ENCODE results near the gene MOCS3.

The MOCS3 gene

DNA sequence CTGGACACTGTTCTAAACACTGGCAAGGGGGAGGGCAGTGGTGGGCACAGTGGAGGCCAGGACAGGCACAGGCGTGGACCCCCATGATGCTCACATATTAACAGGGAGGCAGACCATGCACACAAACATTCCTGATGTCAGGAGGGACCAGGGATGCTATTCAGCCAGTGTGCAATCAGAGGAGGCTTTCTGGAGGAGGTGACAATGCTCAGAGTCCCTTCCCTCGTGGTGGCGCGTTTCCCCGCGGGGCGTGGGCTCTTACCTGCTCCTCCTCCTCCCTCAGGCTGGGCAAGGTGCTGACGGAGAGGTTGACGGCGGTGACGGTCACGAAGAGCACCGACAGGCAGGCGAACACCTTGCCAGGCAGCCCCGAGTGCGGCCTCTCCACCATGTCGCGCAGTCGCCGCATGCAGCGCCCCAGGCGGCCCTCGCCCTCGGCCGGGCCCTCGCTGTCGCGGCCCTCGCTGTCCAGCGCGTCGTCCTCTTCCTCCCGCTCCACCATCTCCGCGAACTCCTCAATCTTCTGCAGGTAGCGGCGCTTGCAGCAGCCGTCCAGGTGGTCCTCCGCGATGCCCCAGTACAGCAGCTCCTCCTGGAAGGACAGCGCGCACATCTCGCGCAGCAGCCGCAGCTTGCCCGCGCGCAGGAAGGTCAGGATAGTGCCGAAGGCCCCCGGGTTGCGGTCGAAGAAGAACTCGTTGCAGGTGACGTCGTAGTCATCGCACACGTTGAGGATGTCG lies 50.9 kb downstream of the MOCS3 start:
- TF ChIP-seq, protein P1, sequence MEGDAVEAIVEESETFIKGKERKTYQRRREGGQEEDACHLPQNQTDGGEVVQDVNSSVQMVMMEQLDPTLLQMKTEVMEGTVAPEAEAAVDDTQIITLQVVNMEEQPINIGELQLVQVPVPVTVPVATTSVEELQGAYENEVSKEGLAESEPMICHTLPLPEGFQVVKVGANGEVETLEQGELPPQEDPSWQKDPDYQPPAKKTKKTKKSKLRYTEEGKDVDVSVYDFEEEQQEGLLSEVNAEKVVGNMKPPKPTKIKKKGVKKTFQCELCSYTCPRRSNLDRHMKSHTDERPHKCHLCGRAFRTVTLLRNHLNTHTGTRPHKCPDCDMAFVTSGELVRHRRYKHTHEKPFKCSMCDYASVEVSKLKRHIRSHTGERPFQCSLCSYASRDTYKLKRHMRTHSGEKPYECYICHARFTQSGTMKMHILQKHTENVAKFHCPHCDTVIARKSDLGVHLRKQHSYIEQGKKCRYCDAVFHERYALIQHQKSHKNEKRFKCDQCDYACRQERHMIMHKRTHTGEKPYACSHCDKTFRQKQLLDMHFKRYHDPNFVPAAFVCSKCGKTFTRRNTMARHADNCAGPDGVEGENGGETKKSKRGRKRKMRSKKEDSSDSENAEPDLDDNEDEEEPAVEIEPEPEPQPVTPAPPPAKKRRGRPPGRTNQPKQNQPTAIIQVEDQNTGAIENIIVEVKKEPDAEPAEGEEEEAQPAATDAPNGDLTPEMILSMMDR (IDR thresholded peaks at IDR 0.05): no peak

DNA sequence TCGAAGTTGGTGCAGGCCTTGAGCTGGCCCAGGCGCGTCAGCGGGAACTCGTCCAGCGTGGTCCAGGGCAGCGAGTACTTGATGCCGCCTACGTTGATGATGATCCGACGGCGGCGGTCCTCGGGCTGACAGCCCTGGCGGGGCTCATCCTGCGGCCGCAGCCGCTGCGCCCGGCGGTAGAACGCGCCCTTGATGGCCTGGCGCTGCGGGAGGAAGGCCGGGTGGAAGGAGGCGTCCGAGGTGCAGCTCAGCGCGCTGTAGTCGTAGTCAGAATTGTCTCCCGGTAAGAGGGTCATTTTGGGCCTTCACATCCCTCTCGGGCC lies 51.4 kb downstream of the MOCS3 start:
- Histone ChIP-seq H3K4me1 (ENCODE audit: control insufficient read depth in 1 of 2, insufficient read depth in 1 of 2, low read depth in 1 of 2, low read length in 1 of 2) (no peaks in the 10 kb centered on the region), H3K9me3 (no peaks in the 10 kb centered on the region), H3K4me3 (ENCODE audit: low read depth in 1 of 2, low read length in 1 of 2) (no peak overlapping the region), H3K36me3 (no peaks in the 10 kb centered on the region), H3K27ac (no peak overlapping the region), H3K27me3 (peaks cover 53% of the 10 kb centered on the region)
- TF ChIP-seq, protein P1 (IDR thresholded peaks at IDR 0.05): no peak

More for the DNA sequence above, 50.9 kb downstream of the MOCS3 start:
- Histone ChIP-seq H3K4me1 (ENCODE audit: control insufficient read depth in 1 of 2, insufficient read depth in 1 of 2, low read depth in 1 of 2, low read length in 1 of 2) (no peaks in the 10 kb centered on the region), H3K27ac (no peak overlapping the region), H3K36me3 (no peaks in the 10 kb centered on the region), H3K9me3 (no peaks in the 10 kb centered on the region), H3K4me3 (ENCODE audit: low read depth in 1 of 2, low read length in 1 of 2) (no peak overlapping the region), H3K27me3 (peaks cover 49% of the 10 kb centered on the region)

DNA sequence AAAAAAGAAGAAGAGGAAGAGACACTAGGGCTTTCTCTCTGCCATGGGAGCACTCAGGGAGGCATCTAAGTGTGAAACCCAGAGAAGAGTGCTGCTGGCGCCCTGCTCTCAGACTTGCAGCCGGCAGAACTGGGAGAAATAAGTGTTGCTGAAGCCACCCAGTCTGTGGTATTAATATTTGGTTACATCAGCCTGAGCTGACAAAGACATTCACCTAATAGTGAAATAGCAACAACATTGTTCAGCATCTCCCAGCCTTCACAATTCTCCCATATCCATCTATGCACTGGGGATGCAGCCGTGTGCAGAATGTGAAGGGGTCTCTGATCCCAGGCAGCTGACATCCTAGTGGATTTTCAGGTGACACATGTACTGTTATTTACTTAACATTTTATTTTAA lies 52.3 kb downstream of the MOCS3 start:
- Histone ChIP-seq H3K9me3 (no peaks in the 10 kb centered on the region), H3K4me3 (ENCODE audit: low read depth in 1 of 2, low read length in 1 of 2) (no peak overlapping the region), H3K27me3 (peaks cover 59% of the 10 kb centered on the region), H3K4me1 (ENCODE audit: control insufficient read depth in 1 of 2, insufficient read depth in 1 of 2, low read depth in 1 of 2, low read length in 1 of 2) (no peaks in the 10 kb centered on the region), H3K27ac (no peak overlapping the region), H3K36me3 (no peaks in the 10 kb centered on the region)
- TF ChIP-seq, protein P1 (IDR thresholded peaks at IDR 0.05): no peak

DNA sequence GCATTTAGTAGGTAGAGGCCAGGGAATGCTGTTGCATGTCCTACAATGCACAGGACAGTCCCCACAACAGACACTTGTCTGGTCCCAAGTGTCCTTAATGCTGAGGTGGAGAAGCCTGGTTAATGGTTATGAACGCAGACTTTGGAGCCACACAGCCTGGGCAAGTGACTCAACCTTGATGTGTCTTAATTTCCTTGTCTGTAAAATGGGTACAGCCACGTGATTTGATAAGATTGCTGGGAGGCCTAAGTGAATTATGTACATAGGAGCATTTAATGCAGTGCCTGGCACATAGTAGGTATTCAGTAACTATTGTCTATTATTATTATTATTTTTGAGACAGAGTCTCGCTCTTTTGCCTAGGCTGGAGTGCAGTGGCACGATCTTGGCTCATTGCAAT lies 52.9 kb downstream of the MOCS3 start:
- Histone ChIP-seq H3K27me3 (peaks cover 62% of the 10 kb centered on the region), H3K9me3 (no peaks in the 10 kb centered on the region), H3K36me3 (no peaks in the 10 kb centered on the region), H3K4me3 (ENCODE audit: low read depth in 1 of 2, low read length in 1 of 2) (no peak overlapping the region), H3K27ac (no peak overlapping the region), H3K4me1 (ENCODE audit: control insufficient read depth in 1 of 2, insufficient read depth in 1 of 2, low read depth in 1 of 2, low read length in 1 of 2) (no peaks in the 10 kb centered on the region)
- TF ChIP-seq, protein P1 (IDR thresholded peaks at IDR 0.05): no peak

DNA sequence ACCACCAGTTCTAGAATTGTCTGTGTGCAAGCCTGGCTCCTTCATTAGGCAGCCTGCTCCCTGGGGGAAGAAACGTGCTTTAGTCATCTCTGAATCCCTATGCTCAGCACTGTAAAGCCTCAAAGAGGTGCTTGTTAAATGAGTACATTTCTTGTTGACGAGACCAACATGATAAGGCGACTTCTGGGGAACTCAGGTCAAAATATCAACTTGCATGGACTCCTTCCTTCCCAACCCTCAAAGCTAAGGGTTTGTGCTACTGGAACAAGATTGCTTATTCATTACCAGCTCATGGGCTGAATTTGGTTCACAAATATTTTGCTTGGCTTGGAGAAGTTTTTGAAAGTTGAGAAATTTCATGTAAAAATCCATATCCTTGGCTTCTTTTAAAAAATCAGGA lies 53.7 kb downstream of the MOCS3 start:
- H3K36me3 ChIP-seq: no peaks in the 10 kb centered on the region
- TF ChIP-seq, protein P1 (IDR thresholded peaks at IDR 0.05): no peak
- H3K9me3 ChIP-seq: no peaks in the 10 kb centered on the region
- H3K27ac ChIP-seq: no peak overlapping the region
- no peak overlapping the region for H3K4me3 ChIP-seq (ENCODE audit: low read depth in 1 of 2, low read length in 1 of 2)
- H3K4me1 ChIP-seq (ENCODE audit: control insufficient read depth in 1 of 2, insufficient read depth in 1 of 2, low read depth in 1 of 2, low read length in 1 of 2): no peaks in the 10 kb centered on the region
- peaks cover 62% of the 10 kb centered on the region for H3K27me3 ChIP-seq
